GM23338 (cell line): ENCODE data around the gene UNC5C.

Experiments
- CREB1 ChIP-seq: fragments of 250-450 bp; sonication (Bioruptor Pico); IDR thresholded peaks from 2 replicates; pipeline ENCODE4 v1.5.0; 2020; ENCODE audit warnings: low read depth, mild to moderate bottlenecking, moderate library complexity
- EZH2 ChIP-seq: fragments of 200-600 bp; sonication (generic); IDR thresholded peaks from one replicate; pipeline ENCODE4 v1.8.0; 2017; ENCODE audit warnings: antibody characterized with exemption, mild to moderate bottlenecking, low read depth; ENCODE audit not compliant: unreplicated experiment
- EZH2phosphoT487 ChIP-seq: fragments of 200-600 bp; sonication (generic); IDR thresholded peaks from one replicate; pipeline ENCODE4 v1.8.1; 2018; ENCODE audit warnings: antibody characterized with exemption; ENCODE audit not compliant: unreplicated experiment
- NANOG ChIP-seq: IDR thresholded peaks from 2 replicates; pipeline ENCODE4 v1.6.1; 2016; ENCODE audit warnings: antibody characterized with exemption, borderline replicate concordance
- POLR2AphosphoS5 ChIP-seq: IDR thresholded peaks from 2 replicates; pipeline ENCODE4 v1.6.1; 2016; ENCODE audit warnings: antibody characterized with exemption, low read depth
- STAT1 ChIP-seq: IDR thresholded peaks from one replicate; pipeline ENCODE4 v1.6.1; 2016; ENCODE audit warnings: antibody characterized with exemption; ENCODE audit not compliant: unreplicated experiment
- ZNF114 ChIP-seq: fragments of 250-450 bp; sonication (Bioruptor Pico); IDR thresholded peaks from 2 replicates; pipeline ENCODE4 v1.5.0; 2020; ENCODE audit warnings: mild to moderate bottlenecking, moderate library complexity
- TF ChIP-seq, protein P1 (sequence below), 2 experiments: fragments of 200-600 bp in 1 of 2; sonication (generic) in 1 of 2; conservative IDR thresholded peaks; 2 replicates each; pipeline versions ENCODE4 v1.5.1 to v1.6.1; 2016 to 2017; ENCODE audit warnings: antibody characterized with exemption in 2 of 2, low read depth in 2 of 2, mild to moderate bottlenecking in 2 of 2, moderate library complexity in 1 of 2
- TF ChIP-seq, protein P2 (sequence below): IDR thresholded peaks from one replicate; pipeline ENCODE4 v1.6.1; 2018; ENCODE audit warnings: antibody characterized with exemption; ENCODE audit not compliant: unreplicated experiment
- TF ChIP-seq, protein P3 (sequence below): IDR thresholded peaks from 2 replicates; pipeline ENCODE4 v1.6.1; 2016; ENCODE audit warnings: antibody characterized with exemption
- TF ChIP-seq, protein P4 (sequence below): fragments of 250-450 bp; sonication (Bioruptor Pico); IDR thresholded peaks from 2 replicates; pipeline ENCODE4 v1.5.0; 2020; ENCODE audit warnings: mild to moderate bottlenecking, moderate library complexity

DNA sequence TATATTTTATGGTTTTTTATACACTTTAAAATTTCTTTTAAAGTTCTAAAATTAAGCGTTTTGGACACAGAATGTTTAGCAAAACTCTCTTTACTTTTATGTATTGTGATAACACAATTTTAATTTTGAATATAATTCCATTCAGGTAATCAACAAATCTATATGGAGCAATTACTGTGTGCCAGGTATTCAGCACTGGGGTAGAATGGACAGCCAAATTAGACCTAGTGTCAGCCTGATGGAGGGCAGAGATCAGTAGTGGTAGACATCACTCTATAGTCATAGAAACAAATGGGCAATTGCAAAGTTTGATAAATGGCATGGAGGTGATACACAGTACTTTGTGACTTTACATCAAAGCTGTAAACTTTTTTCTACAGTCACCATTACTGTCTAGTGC, 41.8 kb upstream of the UNC5C start:
- TF ChIP-seq, protein P1, sequence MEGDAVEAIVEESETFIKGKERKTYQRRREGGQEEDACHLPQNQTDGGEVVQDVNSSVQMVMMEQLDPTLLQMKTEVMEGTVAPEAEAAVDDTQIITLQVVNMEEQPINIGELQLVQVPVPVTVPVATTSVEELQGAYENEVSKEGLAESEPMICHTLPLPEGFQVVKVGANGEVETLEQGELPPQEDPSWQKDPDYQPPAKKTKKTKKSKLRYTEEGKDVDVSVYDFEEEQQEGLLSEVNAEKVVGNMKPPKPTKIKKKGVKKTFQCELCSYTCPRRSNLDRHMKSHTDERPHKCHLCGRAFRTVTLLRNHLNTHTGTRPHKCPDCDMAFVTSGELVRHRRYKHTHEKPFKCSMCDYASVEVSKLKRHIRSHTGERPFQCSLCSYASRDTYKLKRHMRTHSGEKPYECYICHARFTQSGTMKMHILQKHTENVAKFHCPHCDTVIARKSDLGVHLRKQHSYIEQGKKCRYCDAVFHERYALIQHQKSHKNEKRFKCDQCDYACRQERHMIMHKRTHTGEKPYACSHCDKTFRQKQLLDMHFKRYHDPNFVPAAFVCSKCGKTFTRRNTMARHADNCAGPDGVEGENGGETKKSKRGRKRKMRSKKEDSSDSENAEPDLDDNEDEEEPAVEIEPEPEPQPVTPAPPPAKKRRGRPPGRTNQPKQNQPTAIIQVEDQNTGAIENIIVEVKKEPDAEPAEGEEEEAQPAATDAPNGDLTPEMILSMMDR (conservative IDR thresholded peaks at IDR 0.05; ENCODE audit: low read depth in 2 of 2), result no peak
- TF ChIP-seq EZH2 (no peak), POLR2AphosphoS5 (no peak), CREB1 (CRISPR knock-in tag) (no peak), NANOG (no peak), ZNF114 (CRISPR knock-in tag) (no peak), STAT1 (no peak), EZH2phosphoT487 (no peak)
- TF ChIP-seq, protein P2, sequence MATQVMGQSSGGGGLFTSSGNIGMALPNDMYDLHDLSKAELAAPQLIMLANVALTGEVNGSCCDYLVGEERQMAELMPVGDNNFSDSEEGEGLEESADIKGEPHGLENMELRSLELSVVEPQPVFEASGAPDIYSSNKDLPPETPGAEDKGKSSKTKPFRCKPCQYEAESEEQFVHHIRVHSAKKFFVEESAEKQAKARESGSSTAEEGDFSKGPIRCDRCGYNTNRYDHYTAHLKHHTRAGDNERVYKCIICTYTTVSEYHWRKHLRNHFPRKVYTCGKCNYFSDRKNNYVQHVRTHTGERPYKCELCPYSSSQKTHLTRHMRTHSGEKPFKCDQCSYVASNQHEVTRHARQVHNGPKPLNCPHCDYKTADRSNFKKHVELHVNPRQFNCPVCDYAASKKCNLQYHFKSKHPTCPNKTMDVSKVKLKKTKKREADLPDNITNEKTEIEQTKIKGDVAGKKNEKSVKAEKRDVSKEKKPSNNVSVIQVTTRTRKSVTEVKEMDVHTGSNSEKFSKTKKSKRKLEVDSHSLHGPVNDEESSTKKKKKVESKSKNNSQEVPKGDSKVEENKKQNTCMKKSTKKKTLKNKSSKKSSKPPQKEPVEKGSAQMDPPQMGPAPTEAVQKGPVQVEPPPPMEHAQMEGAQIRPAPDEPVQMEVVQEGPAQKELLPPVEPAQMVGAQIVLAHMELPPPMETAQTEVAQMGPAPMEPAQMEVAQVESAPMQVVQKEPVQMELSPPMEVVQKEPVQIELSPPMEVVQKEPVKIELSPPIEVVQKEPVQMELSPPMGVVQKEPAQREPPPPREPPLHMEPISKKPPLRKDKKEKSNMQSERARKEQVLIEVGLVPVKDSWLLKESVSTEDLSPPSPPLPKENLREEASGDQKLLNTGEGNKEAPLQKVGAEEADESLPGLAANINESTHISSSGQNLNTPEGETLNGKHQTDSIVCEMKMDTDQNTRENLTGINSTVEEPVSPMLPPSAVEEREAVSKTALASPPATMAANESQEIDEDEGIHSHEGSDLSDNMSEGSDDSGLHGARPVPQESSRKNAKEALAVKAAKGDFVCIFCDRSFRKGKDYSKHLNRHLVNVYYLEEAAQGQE, result peak; percentile 37
- TF ChIP-seq, protein P3, sequence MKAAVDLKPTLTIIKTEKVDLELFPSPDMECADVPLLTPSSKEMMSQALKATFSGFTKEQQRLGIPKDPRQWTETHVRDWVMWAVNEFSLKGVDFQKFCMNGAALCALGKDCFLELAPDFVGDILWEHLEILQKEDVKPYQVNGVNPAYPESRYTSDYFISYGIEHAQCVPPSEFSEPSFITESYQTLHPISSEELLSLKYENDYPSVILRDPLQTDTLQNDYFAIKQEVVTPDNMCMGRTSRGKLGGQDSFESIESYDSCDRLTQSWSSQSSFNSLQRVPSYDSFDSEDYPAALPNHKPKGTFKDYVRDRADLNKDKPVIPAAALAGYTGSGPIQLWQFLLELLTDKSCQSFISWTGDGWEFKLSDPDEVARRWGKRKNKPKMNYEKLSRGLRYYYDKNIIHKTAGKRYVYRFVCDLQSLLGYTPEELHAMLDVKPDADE, result no peak
- TF ChIP-seq, protein P4, sequence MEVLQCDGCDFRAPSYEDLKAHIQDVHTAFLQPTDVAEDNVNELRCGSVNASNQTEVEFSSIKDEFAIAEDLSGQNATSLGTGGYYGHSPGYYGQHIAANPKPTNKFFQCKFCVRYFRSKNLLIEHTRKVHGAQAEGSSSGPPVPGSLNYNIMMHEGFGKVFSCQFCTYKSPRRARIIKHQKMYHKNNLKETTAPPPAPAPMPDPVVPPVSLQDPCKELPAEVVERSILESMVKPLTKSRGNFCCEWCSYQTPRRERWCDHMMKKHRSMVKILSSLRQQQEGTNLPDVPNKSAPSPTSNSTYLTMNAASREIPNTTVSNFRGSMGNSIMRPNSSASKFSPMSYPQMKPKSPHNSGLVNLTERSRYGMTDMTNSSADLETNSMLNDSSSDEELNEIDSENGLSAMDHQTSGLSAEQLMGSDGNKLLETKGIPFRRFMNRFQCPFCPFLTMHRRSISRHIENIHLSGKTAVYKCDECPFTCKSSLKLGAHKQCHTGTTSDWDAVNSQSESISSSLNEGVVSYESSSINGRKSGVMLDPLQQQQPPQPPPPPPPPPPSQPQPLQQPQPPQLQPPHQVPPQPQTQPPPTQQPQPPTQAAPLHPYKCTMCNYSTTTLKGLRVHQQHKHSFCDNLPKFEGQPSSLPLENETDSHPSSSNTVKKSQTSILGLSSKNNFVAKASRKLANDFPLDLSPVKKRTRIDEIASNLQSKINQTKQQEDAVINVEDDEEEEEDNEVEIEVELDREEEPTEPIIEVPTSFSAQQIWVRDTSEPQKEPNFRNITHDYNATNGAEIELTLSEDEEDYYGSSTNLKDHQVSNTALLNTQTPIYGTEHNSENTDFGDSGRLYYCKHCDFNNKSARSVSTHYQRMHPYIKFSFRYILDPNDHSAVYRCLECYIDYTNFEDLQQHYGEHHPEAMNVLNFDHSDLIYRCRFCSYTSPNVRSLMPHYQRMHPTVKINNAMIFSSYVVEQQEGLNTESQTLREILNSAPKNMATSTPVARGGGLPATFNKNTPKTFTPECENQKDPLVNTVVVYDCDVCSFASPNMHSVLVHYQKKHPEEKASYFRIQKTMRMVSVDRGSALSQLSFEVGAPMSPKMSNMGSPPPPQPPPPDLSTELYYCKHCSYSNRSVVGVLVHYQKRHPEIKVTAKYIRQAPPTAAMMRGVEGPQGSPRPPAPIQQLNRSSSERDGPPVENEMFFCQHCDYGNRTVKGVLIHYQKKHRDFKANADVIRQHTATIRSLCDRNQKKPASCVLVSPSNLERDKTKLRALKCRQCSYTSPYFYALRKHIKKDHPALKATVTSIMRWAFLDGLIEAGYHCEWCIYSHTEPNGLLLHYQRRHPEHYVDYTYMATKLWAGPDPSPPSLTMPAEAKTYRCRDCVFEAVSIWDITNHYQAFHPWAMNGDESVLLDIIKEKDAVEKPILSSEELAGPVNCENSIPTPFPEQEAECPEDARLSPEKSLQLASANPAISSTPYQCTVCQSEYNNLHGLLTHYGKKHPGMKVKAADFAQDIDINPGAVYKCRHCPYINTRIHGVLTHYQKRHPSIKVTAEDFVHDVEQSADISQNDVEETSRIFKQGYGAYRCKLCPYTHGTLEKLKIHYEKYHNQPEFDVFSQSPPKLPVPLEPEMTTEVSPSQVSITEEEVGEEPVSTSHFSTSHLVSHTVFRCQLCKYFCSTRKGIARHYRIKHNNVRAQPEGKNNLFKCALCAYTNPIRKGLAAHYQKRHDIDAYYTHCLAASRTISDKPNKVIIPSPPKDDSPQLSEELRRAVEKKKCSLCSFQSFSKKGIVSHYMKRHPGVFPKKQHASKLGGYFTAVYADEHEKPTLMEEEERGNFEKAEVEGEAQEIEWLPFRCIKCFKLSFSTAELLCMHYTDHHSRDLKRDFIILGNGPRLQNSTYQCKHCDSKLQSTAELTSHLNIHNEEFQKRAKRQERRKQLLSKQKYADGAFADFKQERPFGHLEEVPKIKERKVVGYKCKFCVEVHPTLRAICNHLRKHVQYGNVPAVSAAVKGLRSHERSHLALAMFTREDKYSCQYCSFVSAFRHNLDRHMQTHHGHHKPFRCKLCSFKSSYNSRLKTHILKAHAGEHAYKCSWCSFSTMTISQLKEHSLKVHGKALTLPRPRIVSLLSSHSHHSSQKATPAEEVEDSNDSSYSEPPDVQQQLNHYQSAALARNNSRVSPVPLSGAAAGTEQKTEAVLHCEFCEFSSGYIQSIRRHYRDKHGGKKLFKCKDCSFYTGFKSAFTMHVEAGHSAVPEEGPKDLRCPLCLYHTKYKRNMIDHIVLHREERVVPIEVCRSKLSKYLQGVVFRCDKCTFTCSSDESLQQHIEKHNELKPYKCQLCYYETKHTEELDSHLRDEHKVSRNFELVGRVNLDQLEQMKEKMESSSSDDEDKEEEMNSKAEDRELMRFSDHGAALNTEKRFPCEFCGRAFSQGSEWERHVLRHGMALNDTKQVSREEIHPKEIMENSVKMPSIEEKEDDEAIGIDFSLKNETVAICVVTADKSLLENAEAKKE (CRISPR knock-in tag), result no peak
